ENCODE measurements around the gene PLEKHG1.

Gene PLEKHG1

GRCh38 chr6:150599199-150600009 is at the start of gene PLEKHG1:
Gene PLEKHG1 (plus strand): TSS chr6:150599885. CDS start chr6:150733682, 133,797 bp downstream.
- DNase-seq (ENCODE audit: low spot score): peak; percentile 36

GRCh38 chr6:150550244-150550643 is 49.4 kb upstream of the PLEKHG1 start:
- no peak for DNase-seq (ENCODE audit: low spot score)

GRCh38 chr6:150557043-150557599 is 42.6 kb upstream of the PLEKHG1 start:
- no peak for DNase-seq (ENCODE audit: low spot score)

- no peak for DNase-seq (ENCODE audit: low spot score)
These were observed 39.4 kb upstream of the PLEKHG1 start for GRCh38 chr6:150560004-150560883.

- DNase-seq (ENCODE audit: low spot score): no peak
These were observed 38.8 kb upstream of the PLEKHG1 start for GRCh38 chr6:150560884-150561219.

- no peak for DNase-seq (ENCODE audit: low spot score)
These were observed 33.7 kb upstream of the PLEKHG1 start for GRCh38 chr6:150565945-150566344.

GRCh38 chr6:150566486-150566885 is 33.2 kb upstream of the PLEKHG1 start:
- DNase-seq (ENCODE audit: low spot score): no peak

- DNase-seq (ENCODE audit: low spot score): no peak
These were observed 32.3 kb upstream of the PLEKHG1 start for GRCh38 chr6:150567380-150567779.

GRCh38 chr6:150567823-150568383 is 31.8 kb upstream of the PLEKHG1 start:
- no peak for DNase-seq (ENCODE audit: low spot score)

- DNase-seq (ENCODE audit: low spot score): no peak
These were observed 31.1 kb upstream of the PLEKHG1 start for GRCh38 chr6:150568560-150568959.

- no peak for DNase-seq (ENCODE audit: low spot score)
These were observed 30.5 kb upstream of the PLEKHG1 start for GRCh38 chr6:150569161-150569560.

GRCh38 chr6:150573041-150573681 is 26.5 kb upstream of the PLEKHG1 start:
- DNase-seq (ENCODE audit: low spot score): no peak

- no peak for DNase-seq (ENCODE audit: low spot score)
These were observed 23.8 kb upstream of the PLEKHG1 start for GRCh38 chr6:150575836-150576235.

- no peak for DNase-seq (ENCODE audit: low spot score)
These were observed 22.9 kb upstream of the PLEKHG1 start for GRCh38 chr6:150576651-150577226.

- DNase-seq (ENCODE audit: low spot score): no peak
These were observed 20.1 kb upstream of the PLEKHG1 start for GRCh38 chr6:150579611-150580010.

- no peak for DNase-seq (ENCODE audit: low spot score)
These were observed 19.2 kb upstream of the PLEKHG1 start for GRCh38 chr6:150580489-150580888.

- no peak for DNase-seq (ENCODE audit: low spot score)
These were observed 15.6 kb upstream of the PLEKHG1 start for GRCh38 chr6:150584065-150584464.

- DNase-seq (ENCODE audit: low spot score): no peak
These were observed 15.1 kb upstream of the PLEKHG1 start for GRCh38 chr6:150584596-150584995.

GRCh38 chr6:150586850-150587359 is 12.8 kb upstream of the PLEKHG1 start:
- no peak for DNase-seq (ENCODE audit: low spot score)

- no peak for DNase-seq (ENCODE audit: low spot score)
These were observed 12.0 kb upstream of the PLEKHG1 start for GRCh38 chr6:150587637-150588036.

GRCh38 chr6:150588888-150589499 is 10.7 kb upstream of the PLEKHG1 start:
- DNase-seq (ENCODE audit: low spot score): no peak

Data from CD4-positive, alpha-beta T cell treated with Interleukin-6 at 100 ng/mL for 8 hours (primary cell).